ENCODE results near the gene AKR1B1. TPM values are rescaled to one million over a fixed set of nuclear protein-coding genes. Genes with fewer than 3 reads are reported as not detected.

Gene AKR1B1
- total and polyA plus RNA-seq, 2 donors (not counting 3 experiments of a cell fraction or from before 2014, with no cell fraction given): 159 to 193 TPM

DNA sequence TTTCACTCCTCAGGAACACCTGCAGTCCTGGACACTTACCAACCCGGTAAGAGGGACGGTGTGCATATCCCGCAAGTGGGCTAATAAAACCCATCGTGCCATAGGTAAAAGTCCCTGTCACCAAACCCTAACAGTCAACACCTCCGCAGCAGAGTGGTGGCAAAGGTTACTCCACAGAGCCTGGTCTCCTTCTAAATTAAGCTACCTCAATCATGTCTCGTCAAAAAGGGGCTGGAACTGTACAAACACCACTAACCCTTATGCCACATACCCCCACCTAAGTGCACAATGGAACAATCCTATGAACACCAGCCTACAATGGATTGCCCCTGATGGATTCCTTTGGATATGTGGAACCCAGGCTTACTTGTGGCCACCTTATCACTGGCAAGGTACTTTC, 9.6 kb upstream of the AKR1B1 start:
- H3K27me3 ChIP-seq (ENCODE audit: control insufficient read depth in 2 of 2, insufficient read depth in 2 of 2, low read length in 2 of 2): no peaks in the 10 kb centered on the region
- ChIA-PET POLR2A (no interaction called here), CTCF (interaction anchor here (1.1 to 1.5 kb wide), 2 partner anchors 10 to 12 kb away, joined by 4 to 7 read pairs; no protein-coding TSS in a partner anchor)
- peaks cover 4% of the 10 kb centered on the region for H3K4me1 ChIP-seq (ENCODE audit: control insufficient read depth, extremely low read depth, insufficient read depth, low read length)
- intact Hi-C loops (cut with micrococcal nuclease) (no loop called here), dilution Hi-C loops (cut with MboI; ENCODE audit: extremely low pct_ligation_motif_present, low sequenced_read_pairs) (no loop called here)
- no peaks in the 10 kb centered on the region for H3K79me2 ChIP-seq (ENCODE audit: control insufficient read depth, insufficient read depth, low read length)
- no peaks in the 10 kb centered on the region for H3K9me3 ChIP-seq (replicated peaks; ENCODE audit: control insufficient read depth, insufficient read depth, low read length)
- H3K36me3 ChIP-seq (ENCODE audit: control insufficient read depth in 2 of 2, extremely low read depth in 1 of 2, insufficient read depth in 2 of 2, low read length in 2 of 2): no peaks in the 10 kb centered on the region
- no peaks in the 10 kb centered on the region for H3K9me1 ChIP-seq (replicated peaks; ENCODE audit: control insufficient read depth, extremely low read depth, insufficient read depth, low read length)
- H3K9ac ChIP-seq (replicated peaks; ENCODE audit: extremely low read depth, insufficient read depth, low read length): no peak overlapping the region
- no TSS peak for BruUV-seq (replicated peaks)
- no peak overlapping the region for H2AFZ ChIP-seq (ENCODE audit: low read depth, low read length)
- FAIRE-seq: no peak
- H3K27ac ChIP-seq (ENCODE audit: insufficient read depth, low read depth, low read length): no peak overlapping the region
- TF ChIP-seq, protein P1, sequence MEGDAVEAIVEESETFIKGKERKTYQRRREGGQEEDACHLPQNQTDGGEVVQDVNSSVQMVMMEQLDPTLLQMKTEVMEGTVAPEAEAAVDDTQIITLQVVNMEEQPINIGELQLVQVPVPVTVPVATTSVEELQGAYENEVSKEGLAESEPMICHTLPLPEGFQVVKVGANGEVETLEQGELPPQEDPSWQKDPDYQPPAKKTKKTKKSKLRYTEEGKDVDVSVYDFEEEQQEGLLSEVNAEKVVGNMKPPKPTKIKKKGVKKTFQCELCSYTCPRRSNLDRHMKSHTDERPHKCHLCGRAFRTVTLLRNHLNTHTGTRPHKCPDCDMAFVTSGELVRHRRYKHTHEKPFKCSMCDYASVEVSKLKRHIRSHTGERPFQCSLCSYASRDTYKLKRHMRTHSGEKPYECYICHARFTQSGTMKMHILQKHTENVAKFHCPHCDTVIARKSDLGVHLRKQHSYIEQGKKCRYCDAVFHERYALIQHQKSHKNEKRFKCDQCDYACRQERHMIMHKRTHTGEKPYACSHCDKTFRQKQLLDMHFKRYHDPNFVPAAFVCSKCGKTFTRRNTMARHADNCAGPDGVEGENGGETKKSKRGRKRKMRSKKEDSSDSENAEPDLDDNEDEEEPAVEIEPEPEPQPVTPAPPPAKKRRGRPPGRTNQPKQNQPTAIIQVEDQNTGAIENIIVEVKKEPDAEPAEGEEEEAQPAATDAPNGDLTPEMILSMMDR (IDR thresholded peaks at IDR 0.05; ENCODE audit: extremely low read depth in 1 of 2, insufficient read depth in 1 of 2, low read depth in 1 of 2, low read length in 2 of 2): no peak
- TF ChIP-seq EZH2 (IDR thresholded peaks at IDR 0.05; ENCODE audit: borderline replicate concordance, low read depth, low read length, severe bottlenecking) (no peak), POLR2AphosphoS5 (IDR thresholded peaks at IDR 0.05; ENCODE audit: insufficient read depth, low read depth, low read length) (no peak), JUN (IDR thresholded peaks at IDR 0.05; ENCODE audit: borderline replicate concordance, insufficient read depth, insufficient read length, low read depth) (no peak), FOS (IDR thresholded peaks at IDR 0.05; ENCODE audit: borderline replicate concordance, insufficient read depth, low read length) (no peak), GATA2 (IDR thresholded peaks at IDR 0.05; ENCODE audit: insufficient read depth, insufficient read length, low read depth, low read length) (no peak), POLR2A (IDR thresholded peaks at IDR 0.05; ENCODE audit: low read depth, low read length) (no peak), MYC (IDR thresholded peaks at IDR 0.05; ENCODE audit: low read depth, low read length) (no peak)
- TF ChIP-seq, protein P2, sequence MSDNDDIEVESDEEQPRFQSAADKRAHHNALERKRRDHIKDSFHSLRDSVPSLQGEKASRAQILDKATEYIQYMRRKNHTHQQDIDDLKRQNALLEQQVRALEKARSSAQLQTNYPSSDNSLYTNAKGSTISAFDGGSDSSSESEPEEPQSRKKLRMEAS (IDR thresholded peaks at IDR 0.05; ENCODE audit: insufficient read depth, insufficient read length): no peak
- no peaks in the 10 kb centered on the region for H4K20me1 ChIP-seq (replicated peaks; ENCODE audit: control insufficient read depth, extremely low read depth, insufficient read depth, low read length)
- H3K4me2 ChIP-seq (ENCODE audit: insufficient read depth, low read length): no peak overlapping the region
- no peak overlapping the region for H3K4me3 ChIP-seq (replicated peaks in 1 of 3; ENCODE audit: insufficient read depth in 1 of 3, low read depth in 1 of 3, low read length in 3 of 3)
- DNase-seq (ENCODE audit: low read depth, low spot score): no peak

Measured in endothelial cell of umbilical vein (primary cell).